T-helper 9 cell (primary cell): ENCODE measurements around the gene KCNC4.

Experiments used
- DNase-seq: peaks from one replicate; pipeline ENCODE4 v3.0.0-alpha.2; 2020

KCNC4 gene

GRCh38 chr1:110258734-110259133, 48.6 kb downstream of the KCNC4 start:
- DNase-seq: no peak

GRCh38 chr1:110259770-110260169, 49.7 kb downstream of the KCNC4 start:
- DNase-seq: no peak
